ENCODE measurements around the gene SLC15A2.

SLC15A2 gene

DNA sequence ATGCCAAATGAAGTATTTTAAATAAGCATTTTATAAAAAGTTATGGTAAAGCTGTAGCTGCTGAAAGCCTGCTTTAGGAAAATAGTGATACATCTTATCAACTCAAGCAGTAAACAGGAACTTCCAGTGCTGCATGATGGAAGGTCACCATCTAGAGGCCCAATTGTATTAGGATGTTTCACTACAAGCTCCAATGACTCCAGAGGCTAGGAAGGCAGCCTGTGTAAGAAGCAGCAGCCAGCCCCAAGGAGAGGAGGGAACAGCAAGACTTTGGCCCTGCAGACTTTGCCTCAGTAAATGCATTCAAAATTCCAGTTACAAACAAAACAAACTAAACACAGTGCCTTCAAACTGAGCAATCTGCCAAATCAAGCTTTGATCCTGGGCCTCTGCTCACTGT, 95.7 kb downstream of the SLC15A2 start:
- Histone ChIP-seq H3K27ac (ENCODE audit: low read depth, low read length) (no peak overlapping the region), H3K4me1 (ENCODE audit: insufficient read depth, low read length) (no peaks in the 10 kb centered on the region), H3K27me3 (ENCODE audit: control insufficient read depth in 1 of 2, insufficient read depth in 2 of 2, low read length in 2 of 2) (no peaks in the 10 kb centered on the region), H3K9ac (ENCODE audit: low read length) (no peak overlapping the region), H3K4me3 (ENCODE audit: low read depth in 1 of 2, low read length in 2 of 2) (no peak overlapping the region), H3K9me3 (ENCODE audit: low read length) (no peaks in the 10 kb centered on the region), H3K36me3 (ENCODE audit: insufficient read depth, low read length) (no peaks in the 10 kb centered on the region)

DNA sequence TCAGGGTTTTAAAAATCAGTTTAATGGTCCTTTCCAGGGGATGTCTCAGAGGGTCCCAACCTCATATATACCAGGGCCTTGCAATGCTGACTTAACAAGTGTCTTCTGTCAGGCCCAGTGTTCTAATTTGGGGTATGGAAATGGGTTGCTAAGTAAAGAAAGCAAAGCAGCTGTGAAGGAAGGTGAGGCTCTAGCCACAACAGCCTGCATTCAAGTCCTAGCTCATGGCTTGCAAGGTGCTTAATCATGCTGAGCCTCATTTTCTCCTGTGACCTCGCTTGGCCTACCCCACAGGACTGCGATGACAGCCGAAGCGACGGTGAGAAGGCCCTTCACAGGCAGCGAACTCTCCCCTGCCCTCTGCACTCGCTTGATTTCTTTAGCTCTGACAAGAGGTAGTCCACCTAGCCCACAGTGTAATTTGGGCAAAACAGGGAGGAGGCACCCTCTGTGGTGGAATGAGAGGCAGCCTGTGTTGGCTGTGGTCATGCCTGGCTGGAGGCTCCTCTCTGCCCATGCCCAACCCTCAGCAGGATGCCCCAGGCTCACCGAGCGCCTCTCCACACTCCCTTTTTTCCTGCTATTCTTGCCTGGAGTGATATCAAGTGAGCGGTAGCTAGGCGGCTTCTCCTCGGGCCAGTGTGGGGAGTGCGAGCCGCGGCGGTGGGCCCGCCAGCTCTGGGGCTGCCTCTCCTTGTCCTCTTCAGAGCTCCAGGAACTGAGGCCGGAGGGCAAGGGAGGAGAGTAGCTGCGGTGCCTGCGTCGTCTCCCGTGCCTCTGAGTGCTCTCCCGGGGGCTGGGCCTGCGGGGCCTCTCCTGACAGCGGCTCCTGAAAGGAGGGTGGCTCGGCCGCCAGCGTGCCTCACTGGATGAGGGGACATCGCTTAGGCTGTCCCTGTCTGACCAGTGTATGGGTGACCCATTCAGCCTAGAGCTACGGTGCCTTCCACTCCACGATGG, 98.7 kb downstream of the SLC15A2 start:
- no peaks in the 10 kb centered on the region for H3K9me3 ChIP-seq (ENCODE audit: low read length)
- no peaks in the 10 kb centered on the region for H3K27me3 ChIP-seq (ENCODE audit: control insufficient read depth in 1 of 2, insufficient read depth in 2 of 2, low read length in 2 of 2)
- H3K4me3 ChIP-seq (ENCODE audit: low read depth in 1 of 2, low read length in 2 of 2), result no peak overlapping the region
- no peaks in the 10 kb centered on the region for H3K4me1 ChIP-seq (ENCODE audit: insufficient read depth, low read length)
- H3K9ac ChIP-seq (ENCODE audit: low read length), result no peak overlapping the region
- H3K27ac ChIP-seq (ENCODE audit: low read depth, low read length), result no peak overlapping the region
- no peaks in the 10 kb centered on the region for H3K36me3 ChIP-seq (ENCODE audit: insufficient read depth, low read length)

All from muscle layer of colon (tissue), 2 donors.